Measurements from ENCODE around the gene CRYBB1.

CRYBB1 gene

DNA sequence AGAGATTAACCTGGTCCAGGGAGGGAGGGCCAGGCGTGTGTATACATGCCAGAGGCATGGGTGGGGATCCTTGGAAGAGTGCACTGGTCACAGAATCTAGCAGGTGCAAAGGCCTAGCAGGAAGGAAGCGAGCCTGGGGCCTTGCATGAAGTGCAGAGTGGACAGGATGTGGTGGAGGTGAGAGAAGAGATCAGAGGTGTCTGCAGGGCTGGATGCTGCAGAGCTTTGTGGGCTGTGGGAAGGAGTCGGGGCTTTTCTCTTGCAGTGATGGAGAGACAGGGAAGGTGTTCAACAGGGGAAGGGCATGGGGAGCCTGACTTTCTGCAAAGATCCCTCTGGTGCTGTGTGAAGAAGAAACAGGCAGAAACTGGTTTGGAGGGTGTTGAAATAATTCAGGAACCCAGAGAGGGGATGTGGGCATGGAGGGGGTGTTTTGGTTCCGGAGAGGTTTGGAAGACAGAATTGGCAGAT lies 25.4 kb downstream of the CRYBB1 start:
- H3K27me3 ChIP-seq (ENCODE audit: insufficient read depth, low read length, poor library complexity): peaks cover 4% of the 10 kb centered on the region
- DNase-seq (peak; percentile 86), ATAC-seq (ENCODE audit: insufficient read depth, low read depth) (peak; percentile 81)
- H3K36me3 ChIP-seq (ENCODE audit: insufficient read depth, low read length): no peaks in the 10 kb centered on the region; the same call in 1 of the 2 replicates
- peaks cover 17% of the 10 kb centered on the region for H3K79me2 ChIP-seq (ENCODE audit: insufficient read depth, low read length)
- 0 out of 2 replicates have a peak overlapping the region, but pooled peaks have one; percentile 7 for H3K4me2 ChIP-seq (ENCODE audit: insufficient read depth, low read length)
- no peak for TF ChIP-seq EZH2 (IDR thresholded peaks at IDR 0.05; ENCODE audit: borderline replicate concordance, low read depth, low read length, severe bottlenecking)
- TF ChIP-seq, protein P1, sequence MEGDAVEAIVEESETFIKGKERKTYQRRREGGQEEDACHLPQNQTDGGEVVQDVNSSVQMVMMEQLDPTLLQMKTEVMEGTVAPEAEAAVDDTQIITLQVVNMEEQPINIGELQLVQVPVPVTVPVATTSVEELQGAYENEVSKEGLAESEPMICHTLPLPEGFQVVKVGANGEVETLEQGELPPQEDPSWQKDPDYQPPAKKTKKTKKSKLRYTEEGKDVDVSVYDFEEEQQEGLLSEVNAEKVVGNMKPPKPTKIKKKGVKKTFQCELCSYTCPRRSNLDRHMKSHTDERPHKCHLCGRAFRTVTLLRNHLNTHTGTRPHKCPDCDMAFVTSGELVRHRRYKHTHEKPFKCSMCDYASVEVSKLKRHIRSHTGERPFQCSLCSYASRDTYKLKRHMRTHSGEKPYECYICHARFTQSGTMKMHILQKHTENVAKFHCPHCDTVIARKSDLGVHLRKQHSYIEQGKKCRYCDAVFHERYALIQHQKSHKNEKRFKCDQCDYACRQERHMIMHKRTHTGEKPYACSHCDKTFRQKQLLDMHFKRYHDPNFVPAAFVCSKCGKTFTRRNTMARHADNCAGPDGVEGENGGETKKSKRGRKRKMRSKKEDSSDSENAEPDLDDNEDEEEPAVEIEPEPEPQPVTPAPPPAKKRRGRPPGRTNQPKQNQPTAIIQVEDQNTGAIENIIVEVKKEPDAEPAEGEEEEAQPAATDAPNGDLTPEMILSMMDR (IDR thresholded peaks at IDR 0.05; ENCODE audit: borderline replicate concordance, extremely low read depth, low read length, poor library complexity, severe bottlenecking): no peak
- H3K4me3 ChIP-seq (ENCODE audit: low read depth in 1 of 2, low read length in 2 of 2): no peak overlapping the region
- H3K27ac ChIP-seq (ENCODE audit: low read length): no peak overlapping the region; the same call in 1 of the 2 replicates
- no peaks in the 10 kb centered on the region for H3K9me3 ChIP-seq (ENCODE audit: insufficient read depth, low read length, severe bottlenecking)
- H2AFZ ChIP-seq (ENCODE audit: low read depth, low read length): no peak overlapping the region
- H4K20me1 ChIP-seq (ENCODE audit: insufficient read depth, low read length): no peaks in the 10 kb centered on the region
- no peak overlapping the region for H3K9ac ChIP-seq (ENCODE audit: low read depth, low read length)
- peaks cover 34% of the 10 kb centered on the region for H3K4me1 ChIP-seq (ENCODE audit: insufficient read depth, low read length)

DNA sequence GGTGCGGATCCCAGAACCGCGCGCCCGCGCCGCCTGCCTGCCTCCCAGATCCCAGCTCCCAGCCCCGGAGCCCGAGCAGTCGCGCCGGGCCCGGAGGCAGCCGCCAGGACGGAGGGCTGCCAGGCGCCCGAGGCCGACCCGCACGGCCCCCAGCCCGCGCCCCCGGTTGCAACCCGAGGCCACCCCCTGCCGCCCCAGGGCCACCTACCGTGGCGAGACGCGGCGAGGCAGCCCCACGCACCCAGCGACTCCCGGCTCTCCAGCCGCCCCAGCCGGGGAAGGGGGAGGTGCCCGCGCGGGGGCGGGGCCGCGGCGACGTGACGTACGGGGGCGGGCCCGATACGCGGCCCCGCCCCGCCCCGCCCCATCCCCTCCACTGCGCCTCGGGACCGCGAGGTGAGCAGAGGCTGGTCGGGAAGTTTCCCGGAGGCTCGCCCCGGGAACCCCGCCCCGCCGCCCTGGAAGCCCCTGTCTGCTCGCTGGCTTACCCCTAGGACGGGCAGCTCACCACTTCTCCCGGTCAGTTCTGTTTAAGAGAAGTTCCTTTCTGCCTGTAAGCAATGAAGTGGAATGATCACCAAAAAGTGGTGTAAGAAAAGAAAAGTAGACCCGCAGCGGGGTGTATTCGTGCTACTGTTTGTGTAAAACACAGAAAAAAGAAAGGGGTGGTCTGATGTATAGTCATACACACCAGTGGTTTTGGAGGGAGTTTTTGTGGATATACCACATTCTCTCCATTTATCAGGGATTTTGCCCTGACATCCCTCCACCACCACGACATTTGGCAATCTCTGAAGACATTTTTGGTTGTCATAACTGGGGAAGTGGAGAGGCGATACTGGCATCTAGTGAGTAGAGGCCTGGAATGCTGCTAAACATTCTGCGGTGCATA lies 27.7 kb downstream of the CRYBB1 start, which contains the start of gene TPST2:
TPST2 (minus strand) TSS at position 288 of the 892 bp plus-strand sequence. CDS start 48,502 bp downstream, outside the sequence.
- Histone ChIP-seq H3K27me3 (ENCODE audit: insufficient read depth, low read length, poor library complexity) (peaks cover 4% of the 10 kb centered on the region), H3K27ac (ENCODE audit: low read length) (peak within 1 kb of the TSS; percentile 59; the same call in 1 of the 2 replicates), H3K9me3 (ENCODE audit: insufficient read depth, low read length, severe bottlenecking) (no peaks in the 10 kb centered on the region), H3K36me3 (ENCODE audit: insufficient read depth, low read length) (no peaks in the 10 kb centered on the region; the same call in 1 of the 2 replicates), H3K4me2 (ENCODE audit: insufficient read depth, low read length) (peak within 1 kb of the TSS; percentile 94), H3K79me2 (ENCODE audit: insufficient read depth, low read length) (peaks cover 17% of the 10 kb centered on the region), H3K9ac (ENCODE audit: low read depth, low read length) (peak within 1 kb of the TSS; percentile 73), H2AFZ (ENCODE audit: low read depth, low read length) (peak within 1 kb of the TSS; percentile 96), H3K4me1 (ENCODE audit: insufficient read depth, low read length) (peaks cover 34% of the 10 kb centered on the region), H4K20me1 (ENCODE audit: insufficient read depth, low read length) (no peaks in the 10 kb centered on the region; the same call in 1 of the 2 replicates), H3K4me3 (ENCODE audit: low read depth in 1 of 2, low read length in 2 of 2) (peak within 1 kb of the TSS; percentile 72 to 73)
- ATAC-seq (ENCODE audit: insufficient read depth, low read depth) (peak; percentile 74), DNase-seq (peak; percentile 78)
- no peak for TF ChIP-seq EZH2 (IDR thresholded peaks at IDR 0.05; ENCODE audit: borderline replicate concordance, low read depth, low read length, severe bottlenecking)
- TF ChIP-seq, protein P1 (IDR thresholded peaks at IDR 0.05; ENCODE audit: borderline replicate concordance, extremely low read depth, low read length, poor library complexity, severe bottlenecking): no peak

DNA sequence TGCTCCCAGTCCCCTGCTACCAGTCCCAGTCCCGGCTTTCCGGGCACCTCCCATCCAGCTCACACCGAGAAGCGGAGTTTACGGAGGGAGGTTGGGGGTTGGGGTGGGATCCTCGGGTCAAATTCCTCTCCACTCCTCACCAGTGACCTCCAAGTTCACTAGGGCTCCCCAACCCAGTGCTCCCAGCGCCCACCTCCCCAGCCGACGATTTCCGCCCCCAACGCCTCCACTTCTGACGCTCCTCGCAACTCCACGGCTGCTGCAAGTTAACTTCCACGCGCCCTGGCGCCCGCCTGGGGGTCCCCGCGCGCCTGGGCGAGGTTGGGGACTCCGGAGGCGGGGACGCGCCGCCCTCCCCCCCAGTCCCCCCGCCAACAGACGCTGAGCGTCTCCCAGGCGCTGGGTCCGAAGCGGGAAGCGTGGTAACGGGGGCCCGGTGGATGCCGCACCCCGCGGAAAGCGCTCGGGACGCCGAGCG lies 28.4 kb downstream of the CRYBB1 start:
- Histone ChIP-seq H2AFZ (ENCODE audit: low read depth, low read length) (peak overlapping the region; percentile 75), H3K9ac (ENCODE audit: low read depth, low read length) (peak overlapping the region; percentile 73), H4K20me1 (ENCODE audit: insufficient read depth, low read length) (no peaks in the 10 kb centered on the region; the same call in 1 of the 2 replicates), H3K79me2 (ENCODE audit: insufficient read depth, low read length) (peaks cover 17% of the 10 kb centered on the region), H3K27me3 (ENCODE audit: insufficient read depth, low read length, poor library complexity) (peaks cover 4% of the 10 kb centered on the region), H3K9me3 (ENCODE audit: insufficient read depth, low read length, severe bottlenecking) (no peaks in the 10 kb centered on the region), H3K36me3 (ENCODE audit: insufficient read depth, low read length) (no peaks in the 10 kb centered on the region; the same call in 1 of the 2 replicates), H3K4me3 (ENCODE audit: low read depth in 1 of 2, low read length in 2 of 2) (peak overlapping the region; percentile 72 to 73), H3K4me2 (ENCODE audit: insufficient read depth, low read length) (peak overlapping the region; percentile 94), H3K4me1 (ENCODE audit: insufficient read depth, low read length) (peaks cover 34% of the 10 kb centered on the region), H3K27ac (ENCODE audit: low read length) (peak overlapping the region; percentile 59; the same call in 1 of the 2 replicates)
- TF ChIP-seq, protein P1 (IDR thresholded peaks at IDR 0.05; ENCODE audit: borderline replicate concordance, extremely low read depth, low read length, poor library complexity, severe bottlenecking): no peak
- no peak for TF ChIP-seq EZH2 (IDR thresholded peaks at IDR 0.05; ENCODE audit: borderline replicate concordance, low read depth, low read length, severe bottlenecking)
- DNase-seq (peak; percentile 42), ATAC-seq (ENCODE audit: insufficient read depth, low read depth) (peak; percentile 25)

Data from DND-41 (cell line).